DOHH2 (cell line): ENCODE measurements around the gene C10orf62.

Experiments used
- EZH2phosphoT487 ChIP-seq: fragments of 200-600 bp; sonication (generic); IDR thresholded peaks from 2 replicates; pipeline ENCODE4 v1.6.1; 2017; ENCODE audit warnings: borderline replicate concordance, mild to moderate bottlenecking, antibody characterized with exemption, low read length, moderate library complexity, mixed read lengths
- TF ChIP-seq, protein P1 (sequence below): fragments of 200-600 bp; sonication (generic); IDR thresholded peaks from one replicate; pipeline ENCODE4 v1.5.1; 2014; ENCODE audit warnings: antibody characterized with exemption, mild to moderate bottlenecking, low read depth, low read length; ENCODE audit not compliant: poor library complexity, severe bottlenecking

DNA sequence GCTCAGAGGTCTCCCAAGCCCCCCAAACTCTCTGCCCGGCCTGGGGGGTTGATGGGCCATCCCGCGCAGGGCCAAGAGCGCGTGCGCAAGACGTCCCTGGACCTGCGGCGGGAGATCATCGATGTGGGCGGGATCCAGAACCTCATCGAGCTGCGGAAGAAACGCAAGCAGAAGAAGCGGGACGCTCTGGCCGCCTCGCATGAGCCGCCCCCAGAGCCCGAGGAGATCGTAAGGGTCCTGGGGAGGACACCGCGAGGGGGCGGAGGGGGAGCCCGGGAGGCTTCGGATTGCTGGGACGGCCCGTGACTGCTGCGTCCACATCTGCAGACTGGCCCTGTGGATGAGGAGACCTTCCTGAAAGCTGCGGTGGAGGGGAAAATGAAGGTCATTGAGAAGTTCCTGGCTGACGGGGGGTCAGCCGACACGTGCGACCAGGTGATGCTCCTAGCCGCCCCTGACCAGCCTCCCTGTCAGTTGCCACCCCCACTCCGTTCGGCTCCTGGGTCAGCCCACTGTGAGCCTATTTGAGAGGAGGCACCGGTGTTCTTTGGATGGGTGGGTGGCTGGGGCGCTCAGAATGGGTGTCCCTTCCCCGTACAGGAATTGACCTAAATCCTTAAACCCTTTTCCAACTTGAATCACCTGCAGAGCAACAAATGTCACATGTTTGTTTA is 11.2 kb upstream of the C10orf62 start:
- TF ChIP-seq, protein P1, sequence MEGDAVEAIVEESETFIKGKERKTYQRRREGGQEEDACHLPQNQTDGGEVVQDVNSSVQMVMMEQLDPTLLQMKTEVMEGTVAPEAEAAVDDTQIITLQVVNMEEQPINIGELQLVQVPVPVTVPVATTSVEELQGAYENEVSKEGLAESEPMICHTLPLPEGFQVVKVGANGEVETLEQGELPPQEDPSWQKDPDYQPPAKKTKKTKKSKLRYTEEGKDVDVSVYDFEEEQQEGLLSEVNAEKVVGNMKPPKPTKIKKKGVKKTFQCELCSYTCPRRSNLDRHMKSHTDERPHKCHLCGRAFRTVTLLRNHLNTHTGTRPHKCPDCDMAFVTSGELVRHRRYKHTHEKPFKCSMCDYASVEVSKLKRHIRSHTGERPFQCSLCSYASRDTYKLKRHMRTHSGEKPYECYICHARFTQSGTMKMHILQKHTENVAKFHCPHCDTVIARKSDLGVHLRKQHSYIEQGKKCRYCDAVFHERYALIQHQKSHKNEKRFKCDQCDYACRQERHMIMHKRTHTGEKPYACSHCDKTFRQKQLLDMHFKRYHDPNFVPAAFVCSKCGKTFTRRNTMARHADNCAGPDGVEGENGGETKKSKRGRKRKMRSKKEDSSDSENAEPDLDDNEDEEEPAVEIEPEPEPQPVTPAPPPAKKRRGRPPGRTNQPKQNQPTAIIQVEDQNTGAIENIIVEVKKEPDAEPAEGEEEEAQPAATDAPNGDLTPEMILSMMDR, result no peak
- no peak for TF ChIP-seq EZH2phosphoT487
